Natural killer cell treated with Interleukin-12 subunit alpha and Interleukin-12 subunit beta and Interleukin-15 and Interleukin-18, amount 100 ng/mL, for 72 hours (primary cell): Measurements from ENCODE around the gene SDC1. TPM values are rescaled to one million over a fixed set of nuclear protein-coding genes. Genes with fewer than 3 reads are reported as not detected.
"Not testable (repeated sequence)": the region's sequence is repeated elsewhere in the genome, so short reads cannot be mapped to it uniquely, and the experiment has no call there.

Experiments
- ATAC-seq, 2 donors: fragments of 150-1000 bp; cut with Tn5 transposase in 1 of 2; sonication (Bioruptor Pico), chemical (Tn5 transposase) in 1 of 2; 2 replicates each; pipeline ENCODE4 v1.10.0; 2021
- DNase-seq: peaks from one replicate; pipeline ENCODE4 v3.0.0; 2022; ENCODE audit warnings: low spot score
- H3K27ac Mint-ChIP-seq, 2 donors: 1 replicate in 1 of 2; 2 replicates in 1 of 2; pipeline ENCODE4 v1.8.0; 2022; ENCODE audit warnings: mixed read lengths in 2 of 2, mild to moderate bottlenecking in 1 of 2, moderate library complexity in 1 of 2
- H3K27me3 Mint-ChIP-seq, 2 donors: 1 replicate in 1 of 2; 2 replicates in 1 of 2; pipeline ENCODE4 v1.8.0; 2022; ENCODE audit warnings: mixed read lengths in 2 of 2
- H3K36me3 Mint-ChIP-seq: one replicate; pipeline ENCODE4 v1.8.0; 2022; ENCODE audit warnings: mixed read lengths
- H3K4me1 Mint-ChIP-seq, 2 donors: 1 replicate in 1 of 2; 2 replicates in 1 of 2; pipeline ENCODE4 v1.8.0; 2022; ENCODE audit warnings: low read depth in 2 of 2, mixed read lengths in 2 of 2, mild to moderate bottlenecking in 1 of 2
- H3K4me3 Mint-ChIP-seq: one replicate; pipeline ENCODE4 v1.8.0; 2022; ENCODE audit warnings: mixed read lengths
- H3K9me3 Mint-ChIP-seq: 2 replicates; pipeline ENCODE4 v1.8.0; 2022; ENCODE audit warnings: mixed read lengths
- total RNA-seq, 2 donors: library from RNA; stranded (reverse); gene quantifications; one replicate each; pipeline ENCODE4 v1.2.3, GENCODE V29; 2022

The SDC1 gene
- total RNA-seq, 2 donors from 2014 or later = not detected

DNA sequence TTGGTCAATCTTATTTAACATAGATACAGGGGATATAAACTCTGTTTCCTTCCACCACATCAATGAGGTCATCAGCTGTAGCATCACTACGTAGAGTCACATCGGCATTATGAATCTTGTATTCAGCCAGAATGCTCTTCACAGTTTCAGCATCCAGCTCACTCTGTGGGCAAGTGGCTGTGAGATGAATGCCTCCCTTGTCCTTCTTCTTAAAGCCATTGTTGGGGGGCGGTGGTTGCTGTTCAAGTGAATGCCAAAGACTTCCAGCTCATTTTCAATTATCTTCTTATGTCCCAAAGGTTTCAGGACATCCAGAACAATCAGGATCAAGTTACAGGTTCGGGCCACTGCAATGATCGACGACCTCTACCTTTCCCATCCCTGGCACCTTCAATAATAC, 15.4 kb upstream of the SDC1 start:
- H3K4me1 Mint-ChIP-seq = peaks cover 0 to 13% of the 10 kb centered on the region in 2 donors
- not testable (repeated sequence) for ATAC-seq, DNase-seq, H3K9me3 Mint-ChIP-seq, H3K4me3 Mint-ChIP-seq, H3K27ac Mint-ChIP-seq, H3K36me3 Mint-ChIP-seq
- H3K27me3 Mint-ChIP-seq = peaks cover 17 to 21% of the 10 kb centered on the region in 2 donors

- Mint-ChIP-seq H3K4me3 (no peak overlapping the region), H3K27me3 (peaks cover 17 to 21% of the 10 kb centered on the region in 2 donors), H3K36me3 (no peaks in the 10 kb centered on the region), H3K4me1 (peaks cover 0 to 3% of the 10 kb centered on the region in 2 donors), H3K27ac (no peak overlapping the region), H3K9me3 (no peaks in the 10 kb centered on the region)
- DNase-seq = no peak
- ATAC-seq = peak in 1 of 2 donors; percentile 33
Observed at GRCh38 chr2:20236496-20236895, 11.6 kb upstream of the SDC1 start.

DNA sequence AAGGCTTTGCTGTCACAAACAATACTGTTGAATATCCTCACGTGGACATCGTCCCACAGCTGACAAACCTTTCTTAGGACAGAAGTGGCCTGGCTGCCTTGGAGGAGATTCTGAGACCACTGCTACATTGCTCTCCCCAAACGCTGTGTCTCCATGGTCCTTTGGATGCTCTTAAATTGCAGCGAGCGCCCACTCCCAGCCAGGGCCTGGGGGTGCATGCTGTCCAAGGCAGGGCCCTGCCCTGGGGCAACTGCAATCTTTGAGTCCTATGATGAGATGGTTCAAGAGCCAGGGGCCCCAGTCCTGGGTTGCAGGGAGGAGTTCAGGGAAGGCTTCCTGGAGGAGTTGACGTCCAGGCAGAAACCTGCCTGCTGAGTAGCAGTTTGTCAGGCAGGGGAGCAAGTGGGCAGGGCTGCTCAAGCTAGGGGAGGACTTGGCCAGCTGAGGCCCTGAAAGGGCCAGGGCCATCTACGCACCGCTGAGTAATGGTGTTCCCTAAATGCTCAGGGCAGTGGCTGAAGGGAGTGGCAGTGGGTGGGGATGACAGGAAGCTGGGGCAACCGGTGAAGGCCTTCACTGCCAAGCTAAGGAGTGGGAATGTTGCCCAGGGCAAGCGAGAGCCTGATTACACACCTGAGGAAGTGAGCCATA, 10.8 kb upstream of the SDC1 start:
- no peaks in the 10 kb centered on the region for H3K9me3 Mint-ChIP-seq
- DNase-seq (no peak), ATAC-seq (peak; percentile 31 to 54)
- H3K4me3 Mint-ChIP-seq = no peak overlapping the region
- H3K4me1 Mint-ChIP-seq = no peaks in the 10 kb centered on the region
- no peaks in the 10 kb centered on the region for H3K36me3 Mint-ChIP-seq
- H3K27me3 Mint-ChIP-seq = peaks cover 15 to 21% of the 10 kb centered on the region in 2 donors
- no peak overlapping the region for H3K27ac Mint-ChIP-seq

DNA sequence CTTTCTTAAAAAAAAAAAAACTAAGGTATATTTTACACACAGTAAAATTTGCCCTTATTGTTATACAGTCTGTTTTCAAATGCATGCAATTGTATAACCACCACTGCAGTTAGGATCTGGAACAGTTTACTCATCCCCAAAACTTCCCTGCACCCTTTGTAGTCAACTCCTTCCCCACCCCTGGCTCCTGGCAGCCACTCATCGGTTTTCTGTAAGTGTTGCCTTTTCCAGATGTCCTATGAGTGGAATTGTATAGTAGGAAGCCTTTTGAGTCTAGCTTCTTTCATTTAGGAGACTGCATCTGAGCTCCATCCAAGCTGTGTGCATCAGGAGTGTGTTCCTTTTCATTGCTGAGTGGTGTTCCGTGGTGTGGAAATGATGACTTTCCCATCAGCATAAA, 9.7 kb upstream of the SDC1 start:
- not testable (repeated sequence) for H3K36me3 Mint-ChIP-seq, H3K27ac Mint-ChIP-seq, H3K4me3 Mint-ChIP-seq, H3K9me3 Mint-ChIP-seq, DNase-seq, ATAC-seq, H3K4me1 Mint-ChIP-seq
- H3K27me3 Mint-ChIP-seq = peaks cover 18 to 21% of the 10 kb centered on the region in 2 donors

GRCh38 chr2:20232837-20233207, 7.9 kb upstream of the SDC1 start:
- no peak overlapping the region for H3K4me3 Mint-ChIP-seq
- no peaks in the 10 kb centered on the region for H3K36me3 Mint-ChIP-seq
- H3K9me3 Mint-ChIP-seq = no peaks in the 10 kb centered on the region
- H3K27ac Mint-ChIP-seq = no peak overlapping the region
- no peak for DNase-seq
- no peak for ATAC-seq
- H3K4me1 Mint-ChIP-seq = no peaks in the 10 kb centered on the region
- peaks cover 23 to 33% of the 10 kb centered on the region in 2 donors for H3K27me3 Mint-ChIP-seq

- Mint-ChIP-seq H3K4me3 (no peak overlapping the region), H3K9me3 (no peaks in the 10 kb centered on the region), H3K27ac (no peak overlapping the region), H3K36me3 (no peaks in the 10 kb centered on the region), H3K4me1 (no peaks in the 10 kb centered on the region), H3K27me3 (peaks cover 25 to 28% of the 10 kb centered on the region in 2 donors)
- ATAC-seq = peak; percentile 26 to 34
- DNase-seq = no peak
Observed at GRCh38 chr2:20231598-20232026, 6.7 kb upstream of the SDC1 start.

DNA sequence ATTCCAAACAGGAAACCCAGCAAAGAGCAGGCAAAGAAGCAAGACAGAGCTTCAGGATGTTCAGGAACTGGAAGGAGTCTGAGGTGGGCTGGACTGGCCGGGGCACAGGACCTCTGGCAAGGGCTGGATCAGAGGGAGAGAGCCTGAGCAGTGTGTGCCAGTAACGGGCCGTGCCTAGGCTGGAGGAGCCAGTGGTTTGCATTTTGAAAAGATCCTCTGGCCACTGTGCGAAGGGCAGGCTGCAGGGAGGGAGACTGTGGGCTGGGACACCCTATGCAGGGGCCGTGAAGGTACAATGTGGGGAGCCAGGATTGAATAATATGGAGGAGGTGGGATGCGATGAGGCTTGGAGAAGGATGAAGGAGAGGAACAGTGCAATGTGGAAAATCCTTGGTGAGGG, 6.2 kb upstream of the SDC1 start:
- H3K4me3 Mint-ChIP-seq = no peak overlapping the region
- no peak for DNase-seq
- H3K9me3 Mint-ChIP-seq = no peaks in the 10 kb centered on the region
- ATAC-seq = peak; percentile 14 to 25
- no peak overlapping the region for H3K27ac Mint-ChIP-seq
- H3K4me1 Mint-ChIP-seq = no peaks in the 10 kb centered on the region
- H3K36me3 Mint-ChIP-seq = no peaks in the 10 kb centered on the region
- peaks cover 22 to 23% of the 10 kb centered on the region in 2 donors for H3K27me3 Mint-ChIP-seq

GRCh38 chr2:20230114-20230425, 5.1 kb upstream of the SDC1 start:
- H3K36me3 Mint-ChIP-seq = no peaks in the 10 kb centered on the region
- DNase-seq (no peak), ATAC-seq (no peak)
- no peaks in the 10 kb centered on the region for H3K4me1 Mint-ChIP-seq
- H3K27ac Mint-ChIP-seq = no peak overlapping the region
- no peaks in the 10 kb centered on the region for H3K9me3 Mint-ChIP-seq
- peaks cover 23 to 25% of the 10 kb centered on the region in 2 donors for H3K27me3 Mint-ChIP-seq
- H3K4me3 Mint-ChIP-seq = no peak overlapping the region

DNA sequence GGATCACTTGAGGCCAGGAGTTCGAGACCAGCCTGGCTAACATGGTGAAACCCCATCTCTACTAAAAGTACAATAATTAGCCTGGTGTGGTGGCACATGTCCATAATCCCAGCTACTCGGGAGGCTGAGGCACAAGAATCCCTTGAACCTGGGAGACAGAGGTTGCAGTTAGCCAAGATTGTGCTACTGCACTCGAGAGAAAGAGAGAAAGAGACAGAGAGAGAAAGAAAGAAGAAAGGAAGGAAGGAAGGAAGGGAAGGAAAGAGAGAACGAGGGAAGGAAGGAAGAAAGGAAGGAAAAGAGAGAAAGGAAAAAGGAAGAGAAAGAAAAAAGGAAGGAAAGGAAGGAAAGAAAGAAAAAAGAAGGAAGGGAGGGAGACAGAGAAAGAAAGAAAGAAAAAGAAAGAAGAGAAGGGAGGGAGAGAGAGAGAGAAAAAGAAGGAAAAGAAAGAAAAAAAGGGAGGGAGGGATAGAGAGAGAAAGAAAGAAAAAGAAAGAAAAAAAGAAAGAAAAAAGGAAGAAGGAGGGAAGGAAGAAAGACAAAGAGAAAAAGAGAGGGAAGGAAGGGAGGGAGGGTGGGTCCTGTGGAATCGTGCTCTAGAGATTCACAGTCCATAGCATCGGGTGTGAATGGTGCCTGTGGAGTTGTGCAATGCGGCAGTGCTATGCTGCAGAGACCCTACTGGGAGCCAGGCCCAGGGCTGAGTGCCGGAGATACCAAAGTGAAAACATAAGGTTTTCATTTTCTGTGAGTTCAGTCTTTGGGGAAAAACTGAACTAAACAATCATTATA, 4.6 kb upstream of the SDC1 start:
- Mint-ChIP-seq H3K4me1 (no peaks in the 10 kb centered on the region), H3K9me3 (no peaks in the 10 kb centered on the region), H3K4me3 (no peak overlapping the region), H3K36me3 (no peaks in the 10 kb centered on the region), H3K27ac (no peak overlapping the region), H3K27me3 (peaks cover 23 to 25% of the 10 kb centered on the region in 2 donors)
- DNase-seq (no peak), ATAC-seq (no peak)

GRCh38 chr2:20227894-20228505, 3.1 kb upstream of the SDC1 start:
- Mint-ChIP-seq H3K27ac (no peak overlapping the region), H3K9me3 (no peaks in the 10 kb centered on the region), H3K4me3 (no peak overlapping the region), H3K4me1 (no peaks in the 10 kb centered on the region), H3K27me3 (peaks cover 23 to 25% of the 10 kb centered on the region in 2 donors), H3K36me3 (no peaks in the 10 kb centered on the region)
- DNase-seq (no peak), ATAC-seq (no peak)

- Mint-ChIP-seq H3K4me1 (no peaks in the 10 kb centered on the region), H3K36me3 (no peaks in the 10 kb centered on the region), H3K27ac (no peak overlapping the region), H3K27me3 (peaks cover 34 to 41% of the 10 kb centered on the region in 2 donors), H3K4me3 (no peak overlapping the region), H3K9me3 (no peaks in the 10 kb centered on the region)
- DNase-seq (no peak), ATAC-seq (no peak)
Observed at GRCh38 chr2:20226152-20226545, 1.2 kb upstream of the SDC1 start.

DNA sequence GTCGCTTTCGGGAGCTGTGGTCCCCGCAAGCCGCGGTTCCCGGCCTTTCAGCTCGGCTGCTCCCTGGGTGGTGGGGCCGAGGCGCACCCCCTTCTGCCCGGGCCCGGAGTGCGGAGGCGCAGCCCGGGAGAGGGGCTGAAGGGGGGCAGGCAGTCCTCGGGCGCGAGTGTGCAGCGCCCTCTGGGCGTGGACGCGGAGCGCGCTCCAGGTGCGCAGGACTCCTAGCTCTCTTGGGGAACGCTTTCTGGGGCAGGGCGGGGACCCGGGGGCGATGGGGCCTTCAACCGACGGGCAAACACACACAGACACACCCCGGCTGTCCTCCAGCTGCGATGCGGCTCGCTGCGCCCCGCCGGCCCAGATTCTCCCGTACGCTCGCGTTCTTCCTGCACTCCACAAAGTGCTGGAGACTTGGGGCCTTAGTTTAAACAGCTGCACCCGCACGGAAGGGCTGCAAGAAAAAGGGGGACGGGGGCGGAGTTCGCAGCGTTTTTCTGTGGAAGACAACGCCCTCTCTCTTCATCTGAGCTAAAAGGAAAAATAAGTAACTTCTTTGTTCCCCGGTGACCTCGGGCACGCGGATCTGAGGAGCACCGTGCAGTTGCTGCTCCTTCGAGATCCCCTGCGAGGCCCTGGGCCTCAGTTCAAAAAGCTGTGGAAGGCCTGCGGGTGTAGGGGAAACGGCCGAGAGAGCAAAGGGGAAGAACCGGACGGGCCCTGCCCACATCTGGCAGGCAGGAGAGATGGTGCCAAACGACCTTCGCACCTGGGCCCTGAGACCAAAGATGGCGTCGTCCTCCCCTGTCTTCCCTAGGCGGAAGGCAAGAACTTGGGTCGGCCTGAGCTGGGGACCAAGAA, 593 bp upstream of the SDC1 start:
- no peaks in the 10 kb centered on the region for H3K36me3 Mint-ChIP-seq
- H3K4me3 Mint-ChIP-seq = peak overlapping the region; percentile 32
- no peaks in the 10 kb centered on the region for H3K9me3 Mint-ChIP-seq
- peak; percentile 40 to 58 for ATAC-seq
- peaks cover 34 to 47% of the 10 kb centered on the region in 2 donors for H3K27me3 Mint-ChIP-seq
- no peak for DNase-seq
- no peak overlapping the region for H3K27ac Mint-ChIP-seq
- H3K4me1 Mint-ChIP-seq = no peaks in the 10 kb centered on the region

GRCh38 chr2:20224164-20224715, 690 bp downstream of the SDC1 start:
- H3K27me3 Mint-ChIP-seq = peaks cover 33 to 48% of the 10 kb centered on the region in 2 donors
- DNase-seq (no peak), ATAC-seq (peak; percentile 8 to 24)
- no peaks in the 10 kb centered on the region for H3K9me3 Mint-ChIP-seq
- H3K4me3 Mint-ChIP-seq = no peak overlapping the region
- H3K27ac Mint-ChIP-seq = no peak overlapping the region
- H3K4me1 Mint-ChIP-seq = no peaks in the 10 kb centered on the region
- no peaks in the 10 kb centered on the region for H3K36me3 Mint-ChIP-seq
